Ascending aorta (tissue), 2 donors: ENCODE measurements around the gene MFGE8. TPM values are rescaled to one million over a fixed set of nuclear protein-coding genes. Genes with fewer than 3 reads are reported as not detected.

Source experiments
- DNase-seq, 2 donors: peaks; one replicate each; pipeline ENCODE4 v3.0.0-alpha.2; 2019; ENCODE audit warnings: low spot score in 2 of 2
- H3K27ac ChIP-seq, 2 donors: fragments of 200-600 bp; sonication (generic); one replicate each; pipeline ENCODE4 v1.5.1; 2016 to 2017; ENCODE audit warnings: mild to moderate bottlenecking in 1 of 2
- H3K27me3 ChIP-seq: fragments of 200-600 bp; sonication (generic); one replicate; pipeline ENCODE4 v1.5.1; 2017
- H3K36me3 ChIP-seq, 2 donors: fragments of 200-600 bp; sonication (generic); one replicate each; pipeline ENCODE4 v1.5.1; 2016
- H3K4me1 ChIP-seq, 2 donors: fragments of 200-600 bp; sonication (generic); one replicate each; pipeline ENCODE4 v1.5.1; 2016 to 2017; ENCODE audit warnings: mild to moderate bottlenecking in 1 of 2
- H3K4me3 ChIP-seq, 2 donors: fragments of 200-600 bp; sonication (generic); one replicate each; pipeline ENCODE4 v1.5.1; 2016 to 2017; ENCODE audit warnings: mild to moderate bottlenecking in 1 of 2
- H3K9me3 ChIP-seq, 2 donors: fragments of 200-600 bp; sonication (generic); one replicate each; pipeline ENCODE4 v1.5.1; 2016
- intact Hi-C: fragments of 100-400 bp; cut with DNase I; formaldehyde crosslinking; loops from one replicate; pipeline ENCODE4 v1.15.1; 2023
- total RNA-seq: library from RNA; depleted of rRNA; stranded (reverse); fragments of >200 nt; gene quantifications from one replicate; pipeline ENCODE4 v1.1.0, GENCODE V29; 2016
- TF ChIP-seq, protein P1 (sequence below), 3 experiments: fragments of 200-600 bp in 2 of 3; fragments of 450-650 bp in 1 of 3; sonication (generic) in 2 of 3; IDR thresholded peaks; one replicate each; pipeline ENCODE4 v1.5.1; 2016 to 2019; ENCODE audit warnings: antibody characterized with exemption in 3 of 3, mild to moderate bottlenecking in 1 of 3, moderate library complexity in 1 of 3

MFGE8 gene
- total RNA-seq, 1 donor from 2014 or later = 1,738 TPM

DNA sequence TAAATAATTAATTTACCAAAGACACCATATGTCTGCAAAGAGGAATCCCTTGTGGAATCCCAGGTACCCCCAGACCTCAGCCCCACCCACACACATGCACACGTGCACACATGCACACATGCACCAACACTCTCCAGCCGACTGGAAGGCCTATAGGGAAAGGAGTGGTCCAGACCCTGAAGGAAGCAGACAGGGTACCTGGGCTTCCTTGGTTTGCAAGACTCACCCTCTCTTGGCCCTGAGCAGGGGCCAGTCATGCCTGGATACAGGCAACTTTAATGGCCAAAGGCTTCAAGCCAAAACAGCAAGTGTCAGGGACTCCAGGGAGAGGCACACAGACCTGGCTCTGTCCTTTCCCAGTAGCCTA is 8.9 kb downstream of the MFGE8 start:
- Histone ChIP-seq H3K36me3 (peaks cover 65 to 95% of the 10 kb centered on the region in 2 donors), H3K4me3 (no peak overlapping the region)
- intact Hi-C loops = loop anchor here (2.0 to 5.0 kb wide), 2 partner anchors 223 to 273 kb away; no protein-coding TSS in a partner anchor

DNA sequence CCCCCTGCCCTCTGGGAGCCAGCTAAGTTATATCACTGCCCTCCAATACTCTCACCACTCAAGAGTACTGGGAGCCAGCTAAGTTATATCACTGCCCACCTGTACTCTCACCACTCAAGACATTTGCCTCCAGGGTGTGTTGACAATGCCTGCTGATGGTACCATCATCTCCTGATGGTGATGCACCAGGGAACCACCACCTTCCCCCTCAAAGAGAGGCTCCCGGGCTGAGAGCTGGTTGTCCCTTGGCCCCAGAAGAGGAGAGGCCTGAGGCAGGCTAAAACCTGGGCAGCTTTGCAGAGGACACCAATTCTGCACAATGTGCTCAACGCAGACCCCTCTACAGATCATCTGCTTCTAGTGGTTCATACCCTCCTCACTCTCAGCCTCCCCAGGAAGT is 10.3 kb downstream of the MFGE8 start:
- DNase-seq = peak in 1 of 2 donors; percentile 4
- H3K36me3 ChIP-seq = peaks cover 59 to 92% of the 10 kb centered on the region in 2 donors
- H3K27ac ChIP-seq = peak overlapping the region; percentile 81 to 83
- no peaks in the 10 kb centered on the region for H3K27me3 ChIP-seq
- no peak overlapping the region for H3K4me3 ChIP-seq
- intact Hi-C loops = loop anchor here (5.0 kb wide), 1 partner anchor 224 kb away; no protein-coding TSS in a partner anchor
- H3K4me1 ChIP-seq = peaks cover 8 to 77% of the 10 kb centered on the region in 2 donors
- no peaks in the 10 kb centered on the region for H3K9me3 ChIP-seq
- TF ChIP-seq, protein P1, sequence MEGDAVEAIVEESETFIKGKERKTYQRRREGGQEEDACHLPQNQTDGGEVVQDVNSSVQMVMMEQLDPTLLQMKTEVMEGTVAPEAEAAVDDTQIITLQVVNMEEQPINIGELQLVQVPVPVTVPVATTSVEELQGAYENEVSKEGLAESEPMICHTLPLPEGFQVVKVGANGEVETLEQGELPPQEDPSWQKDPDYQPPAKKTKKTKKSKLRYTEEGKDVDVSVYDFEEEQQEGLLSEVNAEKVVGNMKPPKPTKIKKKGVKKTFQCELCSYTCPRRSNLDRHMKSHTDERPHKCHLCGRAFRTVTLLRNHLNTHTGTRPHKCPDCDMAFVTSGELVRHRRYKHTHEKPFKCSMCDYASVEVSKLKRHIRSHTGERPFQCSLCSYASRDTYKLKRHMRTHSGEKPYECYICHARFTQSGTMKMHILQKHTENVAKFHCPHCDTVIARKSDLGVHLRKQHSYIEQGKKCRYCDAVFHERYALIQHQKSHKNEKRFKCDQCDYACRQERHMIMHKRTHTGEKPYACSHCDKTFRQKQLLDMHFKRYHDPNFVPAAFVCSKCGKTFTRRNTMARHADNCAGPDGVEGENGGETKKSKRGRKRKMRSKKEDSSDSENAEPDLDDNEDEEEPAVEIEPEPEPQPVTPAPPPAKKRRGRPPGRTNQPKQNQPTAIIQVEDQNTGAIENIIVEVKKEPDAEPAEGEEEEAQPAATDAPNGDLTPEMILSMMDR (IDR thresholded peaks at IDR 0.05) = no peak

More for the DNA sequence above, 8.9 kb downstream of the MFGE8 start:
- peaks cover 12 to 78% of the 10 kb centered on the region in 2 donors for H3K4me1 ChIP-seq
- no peaks in the 10 kb centered on the region for H3K27me3 ChIP-seq
- DNase-seq = peak; percentile 1 to 59
- H3K9me3 ChIP-seq = no peaks in the 10 kb centered on the region
- H3K27ac ChIP-seq = peak overlapping the region; percentile 94
- TF ChIP-seq, protein P1 (IDR thresholded peaks at IDR 0.05) = no peak

DNA sequence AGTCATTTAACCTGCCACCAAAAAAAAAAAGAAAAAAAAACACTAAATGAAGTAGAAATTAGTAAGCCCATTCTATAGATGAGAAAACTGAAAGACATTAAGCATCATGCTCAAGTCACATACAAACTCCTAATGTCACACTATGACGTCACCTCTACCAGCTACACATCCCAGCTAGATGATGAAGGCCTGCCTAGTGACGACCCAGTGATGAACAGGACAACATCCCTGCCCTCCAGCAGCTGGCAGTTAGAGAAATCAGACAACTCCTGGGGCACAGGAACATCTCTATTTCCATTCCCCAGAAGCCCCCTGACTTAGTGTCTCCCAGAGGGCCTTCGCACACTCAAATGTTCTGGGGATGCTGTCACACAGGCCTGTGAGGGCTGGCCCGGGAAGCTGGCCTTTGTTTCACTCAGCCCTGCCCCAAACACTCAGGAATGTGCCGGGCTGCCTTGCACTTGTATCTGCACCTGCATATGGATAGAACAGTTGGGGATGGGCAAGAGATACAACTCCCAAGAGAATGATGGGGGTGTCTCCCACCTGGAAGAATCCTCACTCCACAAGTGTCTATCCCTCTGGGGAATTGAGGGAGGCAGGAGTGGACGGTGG is 10.9 kb downstream of the MFGE8 start:
- intact Hi-C loops = loop anchor here (5.0 kb wide), 1 partner anchor 225 kb away; no protein-coding TSS in a partner anchor
- Histone ChIP-seq H3K4me3 (no peak overlapping the region), H3K36me3 (peaks cover 59 to 86% of the 10 kb centered on the region in 2 donors), H3K4me1 (peaks cover 8 to 77% of the 10 kb centered on the region in 2 donors), H3K27me3 (no peaks in the 10 kb centered on the region), H3K27ac (peak overlapping the region; percentile 81 to 83), H3K9me3 (no peaks in the 10 kb centered on the region)
- TF ChIP-seq, protein P1 (IDR thresholded peaks at IDR 0.05) = no peak
- peak in 1 of 2 donors; percentile 2 for DNase-seq

DNA sequence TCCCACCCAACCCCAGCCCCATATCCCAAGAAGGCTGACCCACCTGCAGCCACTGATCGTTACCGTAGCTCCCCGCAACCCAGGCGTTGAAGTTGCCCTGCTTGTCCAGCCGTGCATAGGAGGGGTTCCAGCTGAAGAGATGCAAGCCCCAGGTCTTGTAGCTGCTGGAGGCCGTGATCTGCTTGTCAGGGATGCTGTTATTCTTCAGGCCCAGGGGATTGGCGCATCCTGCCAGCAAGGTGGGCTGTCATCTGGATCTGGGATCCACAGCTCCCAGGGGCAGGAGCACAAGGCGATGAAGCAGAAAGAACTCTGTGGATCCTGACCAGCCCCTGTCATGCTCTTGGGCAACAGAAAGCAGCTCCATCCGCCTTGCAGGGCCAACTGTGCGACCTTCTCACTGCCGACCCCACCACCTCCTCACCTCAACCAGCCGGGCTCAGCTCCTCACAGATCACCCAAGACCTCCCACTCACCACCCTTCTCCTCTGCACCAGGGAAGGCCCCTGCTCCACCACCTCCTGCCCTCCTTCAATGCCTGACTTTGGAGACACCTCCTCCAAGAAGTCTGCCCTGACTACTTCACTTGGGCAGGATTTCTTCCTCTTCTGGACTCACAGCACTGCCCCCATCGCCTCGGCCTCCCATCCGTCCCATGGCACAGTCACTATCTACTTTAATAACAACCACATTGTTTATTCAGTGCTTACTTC is 11.5 kb downstream of the MFGE8 start:
- peak overlapping the region; percentile 81 to 83 for H3K27ac ChIP-seq
- intact Hi-C loops = loop anchor here (5.0 kb wide), 1 partner anchor 226 kb away; no protein-coding TSS in a partner anchor
- H3K4me1 ChIP-seq = peaks cover 10 to 77% of the 10 kb centered on the region in 2 donors

DNA sequence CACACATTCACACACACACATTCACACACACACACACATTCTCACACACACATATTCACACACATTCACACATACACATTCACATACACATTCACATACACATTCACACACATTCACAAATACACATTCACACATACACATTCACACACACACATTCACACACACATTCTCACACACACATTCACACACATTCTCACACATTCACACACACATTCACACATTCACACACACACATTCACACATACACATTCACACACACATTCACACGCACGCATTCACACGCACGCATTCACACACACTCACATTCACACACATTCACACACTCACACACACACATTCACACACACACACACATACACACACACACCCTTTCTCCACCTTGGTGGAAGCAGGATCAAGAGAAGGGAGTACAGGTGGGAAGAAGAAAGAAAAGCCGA is 12.2 kb downstream of the MFGE8 start:
- peak overlapping the region; percentile 81 to 83 for H3K27ac ChIP-seq
- intact Hi-C loops = loop anchor here (5.0 kb wide), 1 partner anchor 226 kb away; no protein-coding TSS in a partner anchor

More for the DNA sequence above, 11.5 kb downstream of the MFGE8 start:
- DNase-seq = no peak
- Histone ChIP-seq H3K4me3 (no peak overlapping the region), H3K27me3 (no peaks in the 10 kb centered on the region), H3K9me3 (no peaks in the 10 kb centered on the region), H3K36me3 (peaks cover 56 to 80% of the 10 kb centered on the region in 2 donors)
- TF ChIP-seq, protein P1 (IDR thresholded peaks at IDR 0.05) = no peak

More for the DNA sequence above, 12.2 kb downstream of the MFGE8 start:
- DNase-seq = no peak
- H3K36me3 ChIP-seq = peaks cover 51 to 73% of the 10 kb centered on the region in 2 donors
- no peaks in the 10 kb centered on the region for H3K27me3 ChIP-seq
- H3K4me3 ChIP-seq = no peak overlapping the region
- TF ChIP-seq, protein P1 (IDR thresholded peaks at IDR 0.05) = no peak
- peaks cover 11 to 80% of the 10 kb centered on the region in 2 donors for H3K4me1 ChIP-seq
- no peaks in the 10 kb centered on the region for H3K9me3 ChIP-seq
